Naive B cell (primary cell): ENCODE measurements around the gene GNPTG. TPM values are rescaled to one million over a fixed set of nuclear protein-coding genes. Genes with fewer than 3 reads are reported as not detected.
A peak's percentile ranks its signal among the peaks of the same experiment; 100 is the strongest.

ENCODE experiments used
- ATAC-seq, 2 donors: fragments of 150-1000 bp; cut with Tn5 transposase; 2 replicates each; pipeline ENCODE4 v1.10.0; 2021; ENCODE audit warnings: low read depth in 2 of 2, mild to moderate bottlenecking in 2 of 2, moderate library complexity in 2 of 2
- DNase-seq: peaks from one replicate; pipeline ENCODE4 v3.0.0; 2022
- H3K27ac Mint-ChIP-seq, 6 donors: one replicate each; pipeline ENCODE4 v1.8.0; 2020 to 2022; ENCODE audit warnings: mild to moderate bottlenecking in 6 of 6, mixed read lengths in 6 of 6, moderate library complexity in 5 of 6, inconsistent platforms in 2 of 6
- H3K27me3 Mint-ChIP-seq, 3 donors: one replicate each; pipeline ENCODE4 v1.8.0; 2021 to 2022; ENCODE audit warnings: mixed read lengths in 3 of 3, mild to moderate bottlenecking in 1 of 3
- H3K36me3 Mint-ChIP-seq, 2 donors: one replicate each; pipeline ENCODE4 v1.8.0; 2020 to 2022; ENCODE audit warnings: mixed read lengths in 2 of 2, inconsistent platforms in 1 of 2, mild to moderate bottlenecking in 1 of 2
- H3K4me1 Mint-ChIP-seq, 3 donors: one replicate each; pipeline ENCODE4 v1.8.0; 2020 to 2022; ENCODE audit warnings: mixed read lengths in 3 of 3, inconsistent platforms in 1 of 3, mild to moderate bottlenecking in 1 of 3, moderate library complexity in 1 of 3
- H3K4me3 Mint-ChIP-seq, 8 donors: one replicate each; pipeline ENCODE4 v1.8.0; 2020 to 2022; ENCODE audit warnings: mild to moderate bottlenecking in 8 of 8, mixed read lengths in 8 of 8, moderate library complexity in 8 of 8, inconsistent platforms in 2 of 8
- H3K9me3 Mint-ChIP-seq, 7 donors: one replicate each; pipeline ENCODE4 v1.8.0; 2020 to 2022; ENCODE audit warnings: mixed read lengths in 7 of 7, mild to moderate bottlenecking in 5 of 7, inconsistent platforms in 2 of 7, moderate library complexity in 1 of 7
- polyA plus RNA-seq, 6 donors: library from polyadenylated mRNA; unstranded; fragments of 300-500 nt; fragmentation: Illumina TruSeq; gene quantifications; one replicate each; pipeline ENCODE4 v1.2.3, GENCODE V29; 2021; ENCODE audit warnings: low read depth in 6 of 6

Gene GNPTG
- polyA plus RNA-seq, 6 donors from 2014 or later = 39.7 to 52.1 (median 44.6) TPM

GRCh38 chr16:1312903-1313302, 38.8 kb upstream of the GNPTG start:
- Mint-ChIP-seq H3K9me3 (no peaks in the 10 kb centered on the region), H3K27ac (peak overlapping the region in 5 of 6 donors; percentile 22 to 82 (median 67)), H3K27me3 (no peaks in the 10 kb centered on the region), H3K4me1 (peaks cover 27 to 47% (median 35%) of the 10 kb centered on the region in 3 donors), H3K4me3 (peak overlapping the region; percentile 15 to 97 (median 71)), H3K36me3 (peaks cover 5 to 7% of the 10 kb centered on the region in 2 donors)
- ATAC-seq = no peak
- DNase-seq = no peak

GRCh38 chr16:1313721-1314369, 37.9 kb upstream of the GNPTG start:
- no peak for DNase-seq
- peaks cover 5 to 15% of the 10 kb centered on the region in 2 donors for H3K36me3 Mint-ChIP-seq
- peaks cover 27 to 44% (median 42%) of the 10 kb centered on the region in 3 donors for H3K4me1 Mint-ChIP-seq
- ATAC-seq = no peak
- no peaks in the 10 kb centered on the region for H3K9me3 Mint-ChIP-seq
- H3K27me3 Mint-ChIP-seq = no peaks in the 10 kb centered on the region
- H3K4me3 Mint-ChIP-seq = peak overlapping the region in 1 of 8 donors; percentile 29
- H3K27ac Mint-ChIP-seq = no peak overlapping the region

- Mint-ChIP-seq H3K4me3 (no peak overlapping the region), H3K9me3 (no peaks in the 10 kb centered on the region), H3K27me3 (no peaks in the 10 kb centered on the region), H3K36me3 (peaks cover 5 to 15% of the 10 kb centered on the region in 2 donors), H3K27ac (peak overlapping the region in 1 of 6 donors; percentile 66), H3K4me1 (peaks cover 27 to 44% (median 42%) of the 10 kb centered on the region in 3 donors)
- ATAC-seq (no peak), DNase-seq (no peak)
Observed at GRCh38 chr16:1314399-1315068, 37.2 kb upstream of the GNPTG start.

- ATAC-seq (no peak), DNase-seq (no peak)
- Mint-ChIP-seq H3K36me3 (peaks cover 1 to 10% of the 10 kb centered on the region in 2 donors), H3K4me1 (peaks cover 23 to 40% (median 37%) of the 10 kb centered on the region in 3 donors), H3K27ac (peak overlapping the region in 1 of 6 donors; percentile 24), H3K9me3 (no peaks in the 10 kb centered on the region), H3K4me3 (no peak overlapping the region), H3K27me3 (no peaks in the 10 kb centered on the region)
Observed at GRCh38 chr16:1315081-1316032, 36.4 kb upstream of the GNPTG start.

- Mint-ChIP-seq H3K36me3 (peaks cover 0 to 8% of the 10 kb centered on the region in 2 donors), H3K4me3 (no peak overlapping the region), H3K9me3 (no peaks in the 10 kb centered on the region), H3K27me3 (no peaks in the 10 kb centered on the region), H3K27ac (no peak overlapping the region), H3K4me1 (peaks cover 16 to 34% (median 31%) of the 10 kb centered on the region in 3 donors)
- ATAC-seq (no peak), DNase-seq (no peak)
Observed at GRCh38 chr16:1316033-1316405, 35.7 kb upstream of the GNPTG start.

GRCh38 chr16:1317479-1318267, 34.1 kb upstream of the GNPTG start:
- H3K36me3 Mint-ChIP-seq = peaks cover 0 to 8% of the 10 kb centered on the region in 2 donors
- ATAC-seq (no peak), DNase-seq (no peak)
- H3K4me1 Mint-ChIP-seq = peaks cover 12 to 21% (median 15%) of the 10 kb centered on the region in 3 donors
- H3K9me3 Mint-ChIP-seq = no peaks in the 10 kb centered on the region
- H3K4me3 Mint-ChIP-seq = peak overlapping the region in 1 of 8 donors; percentile 9
- H3K27me3 Mint-ChIP-seq = no peaks in the 10 kb centered on the region
- peak overlapping the region in 2 of 6 donors; percentile 74 to 85 for H3K27ac Mint-ChIP-seq

- no peak for DNase-seq
- Mint-ChIP-seq H3K4me3 (peak overlapping the region in 1 of 8 donors; percentile 9), H3K36me3 (peaks cover 0 to 8% of the 10 kb centered on the region in 2 donors), H3K27ac (peak overlapping the region in 2 of 6 donors; percentile 85 to 93), H3K4me1 (peaks cover 7 to 16% (median 10%) of the 10 kb centered on the region in 3 donors), H3K9me3 (no peaks in the 10 kb centered on the region), H3K27me3 (no peaks in the 10 kb centered on the region)
- ATAC-seq = no peak
Observed at GRCh38 chr16:1318268-1318545, 33.5 kb upstream of the GNPTG start.

GRCh38 chr16:1319041-1319440, 32.7 kb upstream of the GNPTG start:
- ATAC-seq (no peak), DNase-seq (no peak)
- H3K4me1 Mint-ChIP-seq = peaks cover 7 to 17% (median 9%) of the 10 kb centered on the region in 3 donors
- no peak overlapping the region for H3K27ac Mint-ChIP-seq
- H3K36me3 Mint-ChIP-seq = peaks cover 0 to 8% of the 10 kb centered on the region in 2 donors
- no peaks in the 10 kb centered on the region for H3K9me3 Mint-ChIP-seq
- H3K27me3 Mint-ChIP-seq = no peaks in the 10 kb centered on the region
- H3K4me3 Mint-ChIP-seq = no peak overlapping the region

- no peaks in the 10 kb centered on the region for H3K27me3 Mint-ChIP-seq
- ATAC-seq (no peak), DNase-seq (no peak)
- no peaks in the 10 kb centered on the region for H3K9me3 Mint-ChIP-seq
- peaks cover 4 to 13% (median 9%) of the 10 kb centered on the region in 3 donors for H3K4me1 Mint-ChIP-seq
- H3K27ac Mint-ChIP-seq = peak overlapping the region in 1 of 6 donors; percentile 30
- peaks cover 0 to 8% of the 10 kb centered on the region in 2 donors for H3K36me3 Mint-ChIP-seq
- no peak overlapping the region for H3K4me3 Mint-ChIP-seq
Observed at GRCh38 chr16:1320097-1320496, 31.6 kb upstream of the GNPTG start.

- H3K4me1 Mint-ChIP-seq = peaks cover 4 to 13% (median 9%) of the 10 kb centered on the region in 3 donors
- no peak for DNase-seq
- no peaks in the 10 kb centered on the region for H3K27me3 Mint-ChIP-seq
- no peak overlapping the region for H3K4me3 Mint-ChIP-seq
- no peak for ATAC-seq
- peaks cover 0 to 8% of the 10 kb centered on the region in 2 donors for H3K36me3 Mint-ChIP-seq
- H3K27ac Mint-ChIP-seq = peak overlapping the region in 1 of 6 donors; percentile 88
- no peaks in the 10 kb centered on the region for H3K9me3 Mint-ChIP-seq
Observed at GRCh38 chr16:1320658-1321240, 31.0 kb upstream of the GNPTG start.

- H3K9me3 Mint-ChIP-seq = no peaks in the 10 kb centered on the region
- no peak overlapping the region for H3K27ac Mint-ChIP-seq
- DNase-seq (no peak), ATAC-seq (no peak)
- H3K4me1 Mint-ChIP-seq = peaks cover 3 to 9% (median 4%) of the 10 kb centered on the region in 3 donors
- H3K36me3 Mint-ChIP-seq = peaks cover 4 to 8% of the 10 kb centered on the region in 2 donors
- H3K4me3 Mint-ChIP-seq = no peak overlapping the region
- H3K27me3 Mint-ChIP-seq = no peaks in the 10 kb centered on the region
Observed at GRCh38 chr16:1322407-1322806, 29.3 kb upstream of the GNPTG start.
